OCI-LY3 (cell line): ENCODE measurements around the gene KIR3DL3.

ENCODE experiments used
- CTCF ChIP-seq: fragments of 200-600, 300-600 bp; sonication (generic); IDR thresholded peaks from 2 replicates; pipeline ENCODE4 v1.5.1; 2014; ENCODE audit warnings: antibody characterized with exemption, low read length, low read depth
- EZH2phosphoT487 ChIP-seq: fragments of 200-600 bp; shearing (Covaris generic); IDR thresholded peaks from 2 replicates; pipeline ENCODE4 v1.6.1; 2018; ENCODE audit warnings: antibody characterized with exemption, mixed run types, low read depth

- no peak for TF ChIP-seq CTCF
- TF ChIP-seq EZH2phosphoT487: no peak
Observed at GRCh38 chr19:54729416-54730188, 5.4 kb downstream of the KIR3DL3 start.
